ENCODE data around the gene OBSCN. TPM values are rescaled to one million over a fixed set of nuclear protein-coding genes. Genes with fewer than 3 reads are reported as not detected.
A peak's percentile ranks its signal among the peaks of the same experiment; 100 is the strongest.

The OBSCN gene
- total and polyA plus RNA-seq, 7 experiments from 2014 or later = 1.3 to 132 (median 76.4) TPM

- Histone ChIP-seq H3K9me3 (ENCODE audit: control insufficient read depth in 2 of 3, low read length in 3 of 3) (peaks cover 0 to 10% (median 0%) of the 10 kb centered on the region in 3 experiments), H3K27ac (ENCODE audit: low read depth, low read length) (no peak overlapping the region), H3K36me3 (ENCODE audit: control insufficient read depth in 2 of 3, insufficient read depth in 3 of 3, low read length in 3 of 3) (peaks cover 0 to 67% (median 4%) of the 10 kb centered on the region in 3 experiments), H3K4me3 (ENCODE audit: low read length) (no peak overlapping the region), H3K27me3 (ENCODE audit: control insufficient read depth in 2 of 2, insufficient read depth in 2 of 2, low read length in 2 of 2) (no peaks in the 10 kb centered on the region), H3K4me1 (ENCODE audit: control insufficient read depth in 2 of 2, insufficient read depth in 2 of 2, low read length in 2 of 2) (no peaks in the 10 kb centered on the region)
- H3K27ac Mint-ChIP-seq = no peak overlapping the region
- H3K4me1 Mint-ChIP-seq = no peaks in the 10 kb centered on the region
- POLR2A ChIA-PET = no interaction called here
- peaks cover 4 to 14% (median 9%) of the 10 kb centered on the region in 5 donors for H3K36me3 Mint-ChIP-seq
- peaks cover 0 to 9% (median 3%) of the 10 kb centered on the region in 11 donors for H3K9me3 Mint-ChIP-seq
- DNase-seq = peak in 1 of 9 donors; percentile 19
- CTCF ChIA-PET = no interaction called here
- intact Hi-C loops (cut with micrococcal nuclease) = no loop called here
- no peak overlapping the region for H3K4me3 Mint-ChIP-seq
- no peaks in the 10 kb centered on the region for H3K27me3 Mint-ChIP-seq
- no peak for ATAC-seq
Measured at GRCh38 chr1:228315484-228315944, 107.7 kb downstream of the OBSCN start.

DNA sequence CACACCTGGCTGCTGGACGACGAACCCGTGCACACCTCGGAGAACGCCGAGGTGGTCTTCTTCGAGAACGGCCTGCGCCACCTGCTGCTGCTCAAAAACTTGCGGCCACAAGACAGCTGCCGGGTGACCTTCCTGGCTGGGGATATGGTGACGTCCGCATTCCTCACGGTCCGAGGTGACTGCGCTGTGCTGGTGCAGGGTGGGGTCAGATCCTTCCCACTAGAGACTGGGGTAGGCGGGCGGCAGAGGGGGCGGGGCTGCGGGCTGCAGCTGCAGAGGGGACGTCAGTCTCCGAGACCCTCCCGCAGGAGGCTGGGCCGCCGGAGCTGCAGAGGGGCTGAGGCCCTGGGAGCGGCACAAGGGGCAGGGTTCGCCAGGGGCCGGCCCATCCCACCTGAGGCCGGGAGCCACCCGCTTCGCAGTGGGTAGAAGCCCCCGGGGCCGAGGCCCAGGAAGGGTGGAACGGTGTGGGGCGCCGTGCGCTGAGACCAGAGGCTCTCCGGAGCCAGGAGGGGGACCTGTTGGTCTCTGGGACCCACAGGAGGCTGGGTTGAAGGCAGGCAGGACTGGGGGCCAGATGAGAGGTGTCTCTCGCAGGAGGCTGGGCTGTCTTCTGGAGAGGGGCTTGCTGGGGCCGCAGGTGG lies 108.2 kb downstream of the OBSCN start:
- H3K4me3 Mint-ChIP-seq = no peak overlapping the region
- DNase-seq (peak in 1 of 9 donors; percentile 18), ATAC-seq (no peak)
- H3K36me3 Mint-ChIP-seq = peaks cover 4 to 14% (median 9%) of the 10 kb centered on the region in 5 donors
- H3K27me3 Mint-ChIP-seq = no peaks in the 10 kb centered on the region
- ChIA-PET POLR2A (no interaction called here), CTCF (interaction anchor here (0.7 kb wide), 1 partner anchor 15 kb away, joined by 3 read pairs; no protein-coding TSS in a partner anchor)
- intact Hi-C loops (cut with micrococcal nuclease) = no loop called here
- Histone ChIP-seq H3K9me3 (ENCODE audit: control insufficient read depth in 2 of 3, low read length in 3 of 3) (peaks cover 0 to 10% (median 0%) of the 10 kb centered on the region in 3 experiments), H3K4me3 (ENCODE audit: low read length) (no peak overlapping the region), H3K27ac (ENCODE audit: low read depth, low read length) (no peak overlapping the region), H3K27me3 (ENCODE audit: control insufficient read depth in 2 of 2, insufficient read depth in 2 of 2, low read length in 2 of 2) (no peaks in the 10 kb centered on the region), H3K36me3 (ENCODE audit: control insufficient read depth in 2 of 3, insufficient read depth in 3 of 3, low read length in 3 of 3) (peaks cover 0 to 67% (median 9%) of the 10 kb centered on the region in 3 experiments), H3K4me1 (ENCODE audit: control insufficient read depth in 2 of 2, insufficient read depth in 2 of 2, low read length in 2 of 2) (no peaks in the 10 kb centered on the region)
- H3K9me3 Mint-ChIP-seq = peaks cover 0 to 9% (median 3%) of the 10 kb centered on the region in 11 donors
- no peaks in the 10 kb centered on the region for H3K4me1 Mint-ChIP-seq
- H3K27ac Mint-ChIP-seq = no peak overlapping the region

GRCh38 chr1:228316589-228317387 lies 108.9 kb downstream of the OBSCN start:
- DNase-seq (peak in 1 of 9 donors; percentile 10), ATAC-seq (no peak)
- no peaks in the 10 kb centered on the region for H3K27me3 ChIP-seq (ENCODE audit: control insufficient read depth in 2 of 2, insufficient read depth in 2 of 2, low read length in 2 of 2)
- peaks cover 0 to 67% (median 11%) of the 10 kb centered on the region in 3 experiments for H3K36me3 ChIP-seq (ENCODE audit: control insufficient read depth in 2 of 3, insufficient read depth in 3 of 3, low read length in 3 of 3)
- H3K9me3 ChIP-seq (ENCODE audit: control insufficient read depth in 2 of 3, low read length in 3 of 3) = peaks cover 0 to 10% (median 0%) of the 10 kb centered on the region in 3 experiments
- ChIA-PET CTCF (interaction anchor here (0.7 kb wide), 2 partner anchors 16 to 121 kb away, joined by 3 to 5 read pairs; no protein-coding TSS in a partner anchor), POLR2A (no interaction called here)
- Mint-ChIP-seq H3K27me3 (no peaks in the 10 kb centered on the region), H3K4me3 (no peak overlapping the region), H3K9me3 (peaks cover 0 to 9% (median 3%) of the 10 kb centered on the region in 11 donors), H3K4me1 (no peaks in the 10 kb centered on the region), H3K36me3 (peaks cover 4 to 16% (median 9%) of the 10 kb centered on the region in 5 donors), H3K27ac (no peak overlapping the region)
- intact Hi-C loops (cut with micrococcal nuclease) = no loop called here
- no peaks in the 10 kb centered on the region for H3K4me1 ChIP-seq (ENCODE audit: control insufficient read depth in 2 of 2, insufficient read depth in 2 of 2, low read length in 2 of 2)
- no peak overlapping the region for H3K4me3 ChIP-seq (ENCODE audit: low read length)
- H3K27ac ChIP-seq (ENCODE audit: low read depth, low read length) = no peak overlapping the region

- peaks cover 0 to 5% (median 0%) of the 10 kb centered on the region in 3 experiments for H3K9me3 ChIP-seq (ENCODE audit: control insufficient read depth in 2 of 3, low read length in 3 of 3)
- H3K4me1 ChIP-seq (ENCODE audit: control insufficient read depth in 2 of 2, insufficient read depth in 2 of 2, low read length in 2 of 2) = no peaks in the 10 kb centered on the region
- H3K4me3 Mint-ChIP-seq = no peak overlapping the region
- no peaks in the 10 kb centered on the region for H3K27me3 ChIP-seq (ENCODE audit: control insufficient read depth in 2 of 2, insufficient read depth in 2 of 2, low read length in 2 of 2)
- intact Hi-C loops (cut with micrococcal nuclease) = no loop called here
- no peaks in the 10 kb centered on the region for H3K4me1 Mint-ChIP-seq
- H3K27me3 Mint-ChIP-seq = no peaks in the 10 kb centered on the region
- H3K36me3 ChIP-seq (ENCODE audit: control insufficient read depth in 2 of 3, insufficient read depth in 3 of 3, low read length in 3 of 3) = peaks cover 0 to 67% (median 11%) of the 10 kb centered on the region in 3 experiments
- peaks cover 4 to 20% (median 9%) of the 10 kb centered on the region in 5 donors for H3K36me3 Mint-ChIP-seq
- POLR2A ChIA-PET = no interaction called here
- DNase-seq (peak in 1 of 9 donors; percentile 15), ATAC-seq (no peak)
- H3K27ac Mint-ChIP-seq = no peak overlapping the region
- H3K9me3 Mint-ChIP-seq = peaks cover 0 to 9% (median 3%) of the 10 kb centered on the region in 11 donors
- CTCF ChIA-PET = no interaction called here
- no peak overlapping the region for H3K27ac ChIP-seq (ENCODE audit: low read depth, low read length)
- no peak overlapping the region for H3K4me3 ChIP-seq (ENCODE audit: low read length)
Measured at GRCh38 chr1:228317411-228317828, 109.6 kb downstream of the OBSCN start.

GRCh38 chr1:228317891-228318810 lies 110.3 kb downstream of the OBSCN start:
- H3K4me1 ChIP-seq (ENCODE audit: control insufficient read depth in 2 of 2, insufficient read depth in 2 of 2, low read length in 2 of 2) = no peaks in the 10 kb centered on the region
- Mint-ChIP-seq H3K27me3 (no peaks in the 10 kb centered on the region), H3K36me3 (peaks cover 0 to 18% (median 8%) of the 10 kb centered on the region in 5 donors), H3K27ac (no peak overlapping the region), H3K9me3 (peaks cover 0 to 2% (median 0%) of the 10 kb centered on the region in 11 donors), H3K4me1 (no peaks in the 10 kb centered on the region), H3K4me3 (no peak overlapping the region)
- POLR2A ChIA-PET = no interaction called here
- no peaks in the 10 kb centered on the region for H3K9me3 ChIP-seq (ENCODE audit: control insufficient read depth in 2 of 3, low read length in 3 of 3)
- CTCF ChIA-PET = no interaction called here
- H3K36me3 ChIP-seq (ENCODE audit: control insufficient read depth in 2 of 3, insufficient read depth in 3 of 3, low read length in 3 of 3) = peaks cover 0 to 74% (median 11%) of the 10 kb centered on the region in 3 experiments
- DNase-seq (peak in 1 of 9 donors; percentile 15), ATAC-seq (no peak)
- H3K27ac ChIP-seq (ENCODE audit: low read depth, low read length) = no peak overlapping the region
- no peaks in the 10 kb centered on the region for H3K27me3 ChIP-seq (ENCODE audit: control insufficient read depth in 2 of 2, insufficient read depth in 2 of 2, low read length in 2 of 2)
- intact Hi-C loops (cut with micrococcal nuclease) = no loop called here
- H3K4me3 ChIP-seq (ENCODE audit: low read length) = no peak overlapping the region

- Histone ChIP-seq H3K4me1 (ENCODE audit: control insufficient read depth in 2 of 2, insufficient read depth in 2 of 2, low read length in 2 of 2) (no peaks in the 10 kb centered on the region), H3K27me3 (ENCODE audit: control insufficient read depth in 2 of 2, insufficient read depth in 2 of 2, low read length in 2 of 2) (no peaks in the 10 kb centered on the region), H3K4me3 (ENCODE audit: low read length) (no peak overlapping the region), H3K36me3 (ENCODE audit: control insufficient read depth in 2 of 3, insufficient read depth in 3 of 3, low read length in 3 of 3) (peaks cover 0 to 81% (median 11%) of the 10 kb centered on the region in 3 experiments), H3K27ac (ENCODE audit: low read depth, low read length) (no peak overlapping the region), H3K9me3 (ENCODE audit: control insufficient read depth in 2 of 3, low read length in 3 of 3) (no peaks in the 10 kb centered on the region)
- ATAC-seq (no peak), DNase-seq (peak in 1 of 9 donors; percentile 18)
- H3K4me3 Mint-ChIP-seq = no peak overlapping the region
- intact Hi-C loops (cut with micrococcal nuclease) = no loop called here
- H3K4me1 Mint-ChIP-seq = no peaks in the 10 kb centered on the region
- H3K9me3 Mint-ChIP-seq = no peaks in the 10 kb centered on the region
- no peaks in the 10 kb centered on the region for H3K27me3 Mint-ChIP-seq
- CTCF ChIA-PET = no interaction called here
- H3K27ac Mint-ChIP-seq = no peak overlapping the region
- H3K36me3 Mint-ChIP-seq = peaks cover 0 to 23% (median 8%) of the 10 kb centered on the region in 5 donors
- POLR2A ChIA-PET = no interaction called here
Measured at GRCh38 chr1:228318823-228319241, 111.0 kb downstream of the OBSCN start.

Data from naive thymus-derived CD4-positive, alpha-beta T cell (primary cell).